ENCODE measurements around the gene FRMD8. TPM values are rescaled to one million over a fixed set of nuclear protein-coding genes. Genes with fewer than 3 reads are reported as not detected.

The FRMD8 gene
- total and polyA plus RNA-seq, 2 donors (not counting 3 experiments of a cell fraction or from before 2014, with no cell fraction given) = 36.4 to 53.9 TPM

DNA sequence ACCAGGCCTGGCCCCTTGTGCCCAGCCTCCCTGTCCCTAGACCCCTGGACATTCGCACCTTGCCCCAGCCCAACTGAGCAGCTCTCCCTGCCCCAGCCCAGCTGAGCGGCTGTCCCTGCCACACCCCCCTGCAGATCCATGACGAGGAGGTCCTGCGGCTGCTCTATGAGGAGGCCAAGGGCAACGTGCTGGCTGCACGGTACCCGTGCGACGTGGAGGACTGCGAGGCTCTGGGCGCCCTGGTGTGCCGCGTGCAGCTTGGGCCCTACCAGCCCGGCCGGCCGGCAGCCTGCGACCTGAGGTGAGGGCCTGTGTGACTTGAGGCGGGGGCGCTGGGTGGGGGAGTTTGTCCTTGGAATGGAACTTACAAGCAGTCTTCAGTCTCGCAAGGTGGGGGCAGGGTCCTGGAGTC lies 7.7 kb downstream of the FRMD8 start:
- CTCF ChIA-PET = interaction anchor here (1.2 kb wide), 1 partner anchor 22 kb away, joined by 3 read pairs; no protein-coding TSS in a partner anchor
- BruUV-seq (replicated peaks) = no TSS peak
- no peak overlapping the region for H3K9ac ChIP-seq (replicated peaks; ENCODE audit: extremely low read depth, insufficient read depth, low read length)
- no peak for FAIRE-seq
- peaks cover 11 to 43% of the 10 kb centered on the region in 2 experiments for H3K36me3 ChIP-seq (ENCODE audit: control insufficient read depth in 2 of 2, extremely low read depth in 1 of 2, insufficient read depth in 2 of 2, low read length in 2 of 2)
- H3K9me3 ChIP-seq (replicated peaks; ENCODE audit: control insufficient read depth, insufficient read depth, low read length) = no peaks in the 10 kb centered on the region
- H2AFZ ChIP-seq (ENCODE audit: low read depth, low read length) = no peak overlapping the region
- POLR2A ChIA-PET = no interaction called here
- no peaks in the 10 kb centered on the region for H4K20me1 ChIP-seq (replicated peaks; ENCODE audit: control insufficient read depth, extremely low read depth, insufficient read depth, low read length)
- DNase-seq (ENCODE audit: low read depth, low spot score) = no peak
- TF ChIP-seq, protein P1, sequence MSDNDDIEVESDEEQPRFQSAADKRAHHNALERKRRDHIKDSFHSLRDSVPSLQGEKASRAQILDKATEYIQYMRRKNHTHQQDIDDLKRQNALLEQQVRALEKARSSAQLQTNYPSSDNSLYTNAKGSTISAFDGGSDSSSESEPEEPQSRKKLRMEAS (IDR thresholded peaks at IDR 0.05; ENCODE audit: insufficient read depth, insufficient read length) = no peak
- no peak for TF ChIP-seq EZH2 (IDR thresholded peaks at IDR 0.05; ENCODE audit: borderline replicate concordance, low read depth, low read length, severe bottlenecking)
- TF ChIP-seq POLR2AphosphoS5 (IDR thresholded peaks at IDR 0.05; ENCODE audit: insufficient read depth, low read depth, low read length) = no peak
- no peak for TF ChIP-seq GATA2 (IDR thresholded peaks at IDR 0.05; ENCODE audit: insufficient read depth, insufficient read length, low read depth, low read length)
- TF ChIP-seq JUN (IDR thresholded peaks at IDR 0.05; ENCODE audit: borderline replicate concordance, insufficient read depth, insufficient read length, low read depth) = no peak
- TF ChIP-seq POLR2A (IDR thresholded peaks at IDR 0.05; ENCODE audit: low read depth, low read length) = no peak
- TF ChIP-seq MYC (IDR thresholded peaks at IDR 0.05; ENCODE audit: low read depth, low read length) = no peak
- TF ChIP-seq, protein P2, sequence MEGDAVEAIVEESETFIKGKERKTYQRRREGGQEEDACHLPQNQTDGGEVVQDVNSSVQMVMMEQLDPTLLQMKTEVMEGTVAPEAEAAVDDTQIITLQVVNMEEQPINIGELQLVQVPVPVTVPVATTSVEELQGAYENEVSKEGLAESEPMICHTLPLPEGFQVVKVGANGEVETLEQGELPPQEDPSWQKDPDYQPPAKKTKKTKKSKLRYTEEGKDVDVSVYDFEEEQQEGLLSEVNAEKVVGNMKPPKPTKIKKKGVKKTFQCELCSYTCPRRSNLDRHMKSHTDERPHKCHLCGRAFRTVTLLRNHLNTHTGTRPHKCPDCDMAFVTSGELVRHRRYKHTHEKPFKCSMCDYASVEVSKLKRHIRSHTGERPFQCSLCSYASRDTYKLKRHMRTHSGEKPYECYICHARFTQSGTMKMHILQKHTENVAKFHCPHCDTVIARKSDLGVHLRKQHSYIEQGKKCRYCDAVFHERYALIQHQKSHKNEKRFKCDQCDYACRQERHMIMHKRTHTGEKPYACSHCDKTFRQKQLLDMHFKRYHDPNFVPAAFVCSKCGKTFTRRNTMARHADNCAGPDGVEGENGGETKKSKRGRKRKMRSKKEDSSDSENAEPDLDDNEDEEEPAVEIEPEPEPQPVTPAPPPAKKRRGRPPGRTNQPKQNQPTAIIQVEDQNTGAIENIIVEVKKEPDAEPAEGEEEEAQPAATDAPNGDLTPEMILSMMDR (IDR thresholded peaks at IDR 0.05; ENCODE audit: extremely low read depth in 1 of 2, insufficient read depth in 1 of 2, low read depth in 1 of 2, low read length in 2 of 2) = no peak
- TF ChIP-seq FOS (IDR thresholded peaks at IDR 0.05; ENCODE audit: borderline replicate concordance, insufficient read depth, low read length) = no peak
- H3K4me2 ChIP-seq (ENCODE audit: insufficient read depth, low read length) = no peak overlapping the region
- H3K27me3 ChIP-seq (ENCODE audit: control insufficient read depth in 2 of 2, insufficient read depth in 2 of 2, low read length in 2 of 2) = no peaks in the 10 kb centered on the region
- intact Hi-C loops (cut with micrococcal nuclease) (no loop called here), dilution Hi-C loops (cut with MboI; ENCODE audit: extremely low pct_ligation_motif_present, low sequenced_read_pairs) (no loop called here)
- peaks cover 21% of the 10 kb centered on the region for H3K4me1 ChIP-seq (ENCODE audit: control insufficient read depth, extremely low read depth, insufficient read depth, low read length)
- H3K27ac ChIP-seq (ENCODE audit: insufficient read depth, low read depth, low read length) = no peak overlapping the region
- no peaks in the 10 kb centered on the region for H3K9me1 ChIP-seq (replicated peaks; ENCODE audit: control insufficient read depth, extremely low read depth, insufficient read depth, low read length)
- peaks cover 44% of the 10 kb centered on the region for H3K79me2 ChIP-seq (ENCODE audit: control insufficient read depth, insufficient read depth, low read length)
- H3K4me3 ChIP-seq (replicated peaks in 1 of 3; ENCODE audit: insufficient read depth in 1 of 3, low read depth in 1 of 3, low read length in 3 of 3) = no peak overlapping the region
